DOHH2 (cell line): ENCODE measurements around the gene CACNA2D2.

Source experiments
- H3F3A ChIP-seq: fragments of 200-600 bp; sonication (generic), shearing (Covaris generic); 2 replicates; pipeline ENCODE4 v1.6.0; 2016; ENCODE audit warnings: antibody characterized with exemption, mild to moderate bottlenecking; ENCODE audit not compliant: control insufficient read depth, insufficient read depth
- H3K27ac ChIP-seq: fragments of 200-600 bp; sonication (generic); 2 replicates; pipeline ENCODE4 v1.5.1; 2014; ENCODE audit warnings: low read depth, mild to moderate bottlenecking, low read length, moderate library complexity
- H3K27me3 ChIP-seq: fragments of 200-600 bp; sonication (generic); 2 replicates; pipeline ENCODE4 v1.6.1; 2014; ENCODE audit warnings: mild to moderate bottlenecking, low read length, mixed read lengths; ENCODE audit not compliant: control insufficient read depth
- H3K36me3 ChIP-seq: fragments of 200-600 bp; sonication (generic); 2 replicates; pipeline ENCODE4 v1.6.1; 2014; ENCODE audit warnings: mild to moderate bottlenecking, low read length, moderate library complexity, mixed read lengths; ENCODE audit not compliant: control insufficient read depth
- H3K4me1 ChIP-seq: fragments of 200-600 bp; sonication (generic); 2 replicates; pipeline ENCODE4 v1.6.1; 2014; ENCODE audit warnings: mild to moderate bottlenecking, low read length, mixed read lengths; ENCODE audit not compliant: control insufficient read depth
- H3K4me2 ChIP-seq: fragments of 200-600 bp; sonication (generic); 2 replicates; pipeline ENCODE4 v1.6.0; 2014; ENCODE audit warnings: mild to moderate bottlenecking, low read length, moderate library complexity
- H3K4me3 ChIP-seq: fragments of 200-600 bp; sonication (generic); 2 replicates; pipeline ENCODE4 v1.5.1; 2014; ENCODE audit warnings: mild to moderate bottlenecking, low read length, mixed read lengths
- H3K79me2 ChIP-seq: fragments of 200-600 bp; sonication (generic); 2 replicates; pipeline ENCODE4 v1.6.1; 2014; ENCODE audit warnings: mild to moderate bottlenecking, low read length, mixed read lengths; ENCODE audit not compliant: control insufficient read depth
- H3K9me2 ChIP-seq: fragments of 200-600 bp; sonication (generic); replicated peaks from 2 replicates; pipeline ENCODE4 v1.6.1; 2014; ENCODE audit warnings: mild to moderate bottlenecking, low read length, mixed read lengths; ENCODE audit not compliant: control insufficient read depth
- H3K9me3 ChIP-seq: fragments of 200-600 bp; sonication (generic); 2 replicates; pipeline ENCODE4 v1.6.1; 2014; ENCODE audit warnings: antibody characterized with exemption, low read length, mixed read lengths; ENCODE audit not compliant: control insufficient read depth, insufficient read depth
- H4K20me1 ChIP-seq: fragments of 200-600 bp; sonication (generic); 2 replicates; pipeline ENCODE4 v1.6.0; 2014; ENCODE audit warnings: low read depth, mild to moderate bottlenecking, antibody characterized with exemption, low read length, moderate library complexity; ENCODE audit not compliant: control insufficient read depth, insufficient read depth
- EZH2phosphoT487 ChIP-seq: fragments of 200-600 bp; sonication (generic); IDR thresholded peaks from 2 replicates; pipeline ENCODE4 v1.6.1; 2017; ENCODE audit warnings: borderline replicate concordance, mild to moderate bottlenecking, antibody characterized with exemption, low read length, moderate library complexity, mixed read lengths
- TF ChIP-seq, protein P1 (sequence below): fragments of 200-600 bp; sonication (generic); IDR thresholded peaks from one replicate; pipeline ENCODE4 v1.5.1; 2014; ENCODE audit warnings: antibody characterized with exemption, mild to moderate bottlenecking, low read depth, low read length; ENCODE audit not compliant: poor library complexity, severe bottlenecking

Gene CACNA2D2

DNA sequence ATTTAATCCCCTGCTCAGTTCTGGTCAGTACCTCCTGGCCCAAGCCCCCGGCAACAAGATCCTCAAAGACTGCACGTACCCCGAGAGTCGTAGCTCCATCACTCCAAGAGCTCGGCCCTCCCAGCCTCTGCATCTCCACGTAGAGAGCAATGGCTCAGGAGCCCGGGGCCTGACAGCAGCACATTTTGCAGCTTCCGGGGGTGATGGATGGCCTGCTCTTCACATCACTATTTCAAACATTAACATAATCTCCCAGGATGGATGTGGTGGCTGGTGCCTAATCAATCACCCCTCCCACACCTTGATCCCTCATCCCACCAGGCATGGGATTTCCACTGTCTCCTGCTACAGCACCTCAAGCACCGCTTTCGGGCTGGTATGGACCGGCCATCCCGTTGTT, 28.1 kb downstream of the CACNA2D2 start:
- H3K27me3 ChIP-seq = no peaks in the 10 kb centered on the region; the same call in 1 of the 2 replicates
- no peaks in the 10 kb centered on the region for H3F3A ChIP-seq

DNA sequence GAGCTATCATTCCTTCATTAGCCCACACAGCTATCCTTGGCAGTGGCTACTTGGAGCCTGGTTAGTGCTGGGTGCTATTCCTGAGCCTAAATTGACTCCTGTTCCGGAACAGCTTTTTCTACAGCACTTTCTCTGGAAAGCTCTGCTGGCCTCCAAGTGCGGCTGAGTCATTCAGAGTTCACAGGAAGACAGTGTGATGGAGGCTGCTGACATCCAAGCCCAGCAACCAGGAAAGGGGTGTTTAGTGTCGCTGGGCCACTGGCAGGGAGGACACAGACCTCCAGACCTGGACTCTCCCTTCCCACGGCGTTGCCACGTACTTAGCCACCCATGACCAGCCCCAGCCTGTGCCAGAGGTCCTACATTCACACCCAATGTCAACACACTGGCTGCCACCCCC, 28.7 kb downstream of the CACNA2D2 start:
- no peak overlapping the region for H3K4me2 ChIP-seq
- no peaks in the 10 kb centered on the region for H3K9me2 ChIP-seq
- no peaks in the 10 kb centered on the region for H3K4me1 ChIP-seq
- no peaks in the 10 kb centered on the region for H3K36me3 ChIP-seq
- H3K79me2 ChIP-seq = no peaks in the 10 kb centered on the region
- H3K9me3 ChIP-seq = no peaks in the 10 kb centered on the region
- H4K20me1 ChIP-seq = no peaks in the 10 kb centered on the region
- H3K27ac ChIP-seq = no peak overlapping the region
- no peaks in the 10 kb centered on the region; the same call in 1 of the 2 replicates for H3K27me3 ChIP-seq
- no peak overlapping the region for H3K4me3 ChIP-seq
- TF ChIP-seq, protein P1, sequence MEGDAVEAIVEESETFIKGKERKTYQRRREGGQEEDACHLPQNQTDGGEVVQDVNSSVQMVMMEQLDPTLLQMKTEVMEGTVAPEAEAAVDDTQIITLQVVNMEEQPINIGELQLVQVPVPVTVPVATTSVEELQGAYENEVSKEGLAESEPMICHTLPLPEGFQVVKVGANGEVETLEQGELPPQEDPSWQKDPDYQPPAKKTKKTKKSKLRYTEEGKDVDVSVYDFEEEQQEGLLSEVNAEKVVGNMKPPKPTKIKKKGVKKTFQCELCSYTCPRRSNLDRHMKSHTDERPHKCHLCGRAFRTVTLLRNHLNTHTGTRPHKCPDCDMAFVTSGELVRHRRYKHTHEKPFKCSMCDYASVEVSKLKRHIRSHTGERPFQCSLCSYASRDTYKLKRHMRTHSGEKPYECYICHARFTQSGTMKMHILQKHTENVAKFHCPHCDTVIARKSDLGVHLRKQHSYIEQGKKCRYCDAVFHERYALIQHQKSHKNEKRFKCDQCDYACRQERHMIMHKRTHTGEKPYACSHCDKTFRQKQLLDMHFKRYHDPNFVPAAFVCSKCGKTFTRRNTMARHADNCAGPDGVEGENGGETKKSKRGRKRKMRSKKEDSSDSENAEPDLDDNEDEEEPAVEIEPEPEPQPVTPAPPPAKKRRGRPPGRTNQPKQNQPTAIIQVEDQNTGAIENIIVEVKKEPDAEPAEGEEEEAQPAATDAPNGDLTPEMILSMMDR = no peak
- no peak for TF ChIP-seq EZH2phosphoT487
- no peaks in the 10 kb centered on the region for H3F3A ChIP-seq

More for the DNA sequence above, 28.1 kb downstream of the CACNA2D2 start:
- H3K9me2 ChIP-seq = no peaks in the 10 kb centered on the region
- no peaks in the 10 kb centered on the region for H3K79me2 ChIP-seq
- no peaks in the 10 kb centered on the region for H3K9me3 ChIP-seq
- TF ChIP-seq, protein P1 = no peak
- TF ChIP-seq EZH2phosphoT487 = no peak
- no peak overlapping the region for H3K4me2 ChIP-seq
- no peaks in the 10 kb centered on the region for H3K4me1 ChIP-seq
- H3K36me3 ChIP-seq = no peaks in the 10 kb centered on the region
- no peak overlapping the region for H3K4me3 ChIP-seq
- H3K27ac ChIP-seq = no peak overlapping the region
- H4K20me1 ChIP-seq = no peaks in the 10 kb centered on the region

DNA sequence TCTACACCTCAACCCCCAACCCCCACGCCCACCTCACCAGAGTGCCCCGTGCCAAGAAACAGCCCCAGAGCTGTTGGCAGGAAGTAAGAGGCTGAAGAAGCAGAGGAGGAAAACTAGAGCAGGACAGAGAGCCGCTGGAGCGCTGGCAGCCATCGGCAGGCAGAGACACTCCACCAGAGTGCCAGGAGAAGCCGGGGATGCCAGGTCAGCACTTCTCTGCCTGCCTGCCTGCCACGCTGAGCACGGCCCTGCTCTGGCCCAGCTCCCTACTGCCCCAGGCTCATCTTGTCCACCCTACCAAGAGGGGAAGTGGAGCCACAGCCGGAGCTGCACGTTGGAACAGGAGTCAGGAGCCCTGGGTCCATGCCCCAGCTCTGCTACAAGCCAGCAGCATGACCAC, 29.7 kb downstream of the CACNA2D2 start:
- no peaks in the 10 kb centered on the region for H3K36me3 ChIP-seq
- no peak overlapping the region for H3K4me2 ChIP-seq
- no peaks in the 10 kb centered on the region; the same call in 1 of the 2 replicates for H3K27me3 ChIP-seq
- no peaks in the 10 kb centered on the region for H3K9me2 ChIP-seq
- no peak overlapping the region for H3K27ac ChIP-seq
- H3K79me2 ChIP-seq = no peaks in the 10 kb centered on the region
- no peaks in the 10 kb centered on the region for H4K20me1 ChIP-seq
- no peak for TF ChIP-seq EZH2phosphoT487
- TF ChIP-seq, protein P1 = no peak
- H3K4me1 ChIP-seq = no peaks in the 10 kb centered on the region
- H3K9me3 ChIP-seq = no peaks in the 10 kb centered on the region
- no peaks in the 10 kb centered on the region for H3F3A ChIP-seq
- H3K4me3 ChIP-seq = no peak overlapping the region
